ENCODE results near the gene ZNF853.
"Not testable (repeated sequence)": the region's sequence is repeated elsewhere in the genome, so short reads cannot be mapped to it uniquely, and the experiment has no call there.

The ZNF853 gene

DNA sequence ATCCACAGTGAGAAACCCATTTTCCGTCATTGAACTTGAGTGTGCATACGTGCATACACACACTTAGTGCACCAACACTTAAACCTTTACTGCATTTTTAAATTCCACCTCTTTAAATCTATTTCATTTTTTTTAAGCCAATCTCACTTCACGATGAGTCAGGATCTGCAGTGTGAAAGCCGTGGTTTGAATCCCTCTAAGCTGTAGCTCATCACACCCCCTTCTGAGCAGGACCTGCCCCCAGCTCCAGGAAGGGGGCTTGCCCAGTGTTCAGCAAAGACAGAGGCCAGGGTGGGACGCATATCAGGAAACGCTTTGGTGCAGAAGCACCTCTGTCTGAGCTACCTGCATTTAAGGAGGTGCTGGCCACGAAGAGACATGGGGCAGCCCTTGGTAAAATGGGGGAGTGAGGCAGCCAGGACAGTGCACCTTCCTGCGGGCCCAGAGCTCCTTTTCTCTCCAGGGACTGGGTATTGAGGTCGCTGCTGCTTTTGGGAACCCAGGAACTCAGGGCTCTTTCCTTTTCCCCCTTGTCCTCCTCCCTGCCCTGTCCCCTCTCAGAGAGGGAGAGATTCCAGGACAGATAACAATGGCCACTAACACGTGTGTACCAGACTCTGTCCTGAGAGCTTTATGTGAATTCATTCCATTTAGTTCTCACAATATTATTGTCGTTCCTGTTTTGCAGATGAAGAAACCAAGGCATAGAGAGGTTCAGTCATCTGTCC, 43.4 kb downstream of the ZNF853 start:
- H3K4me3 ChIP-seq (ENCODE audit: low read depth in 1 of 2, low read length in 2 of 2): no peak overlapping the region
- H3K9me3 ChIP-seq (ENCODE audit: low read length): no peaks in the 10 kb centered on the region
- H3K27ac ChIP-seq (ENCODE audit: low read depth, low read length): no peak overlapping the region
- H3K27me3 ChIP-seq (ENCODE audit: control insufficient read depth in 1 of 2, insufficient read depth in 2 of 2, low read length in 2 of 2): no peaks in the 10 kb centered on the region
- H3K9ac ChIP-seq (ENCODE audit: low read length): no peak overlapping the region
- peaks cover 3% of the 10 kb centered on the region for H3K36me3 ChIP-seq (ENCODE audit: insufficient read depth, low read length)
- no peaks in the 10 kb centered on the region for H3K4me1 ChIP-seq (ENCODE audit: insufficient read depth, low read length)

GRCh38 chr7:6670851-6671250, 55.4 kb downstream of the ZNF853 start:
- not testable (repeated sequence) for H3K36me3 ChIP-seq (ENCODE audit: insufficient read depth, low read length); H3K27ac ChIP-seq (ENCODE audit: low read depth, low read length); H3K4me1 ChIP-seq (ENCODE audit: insufficient read depth, low read length); H3K4me3 ChIP-seq (ENCODE audit: low read depth in 1 of 2, low read length in 2 of 2); H3K9ac ChIP-seq (ENCODE audit: low read length); H3K27me3 ChIP-seq (ENCODE audit: control insufficient read depth in 1 of 2, insufficient read depth in 2 of 2, low read length in 2 of 2)
- H3K9me3 ChIP-seq (ENCODE audit: low read length): peaks cover 29% of the 10 kb centered on the region

Data from muscle layer of colon (tissue), 2 donors.